Neural cell (in vitro differentiated cells): ENCODE results near the gene TNS3.

ENCODE experiments used
- POLR2AphosphoS5 ChIP-seq: IDR thresholded peaks from 2 replicates; pipeline ENCODE4 v1.6.1; 2012
- RAD21 ChIP-seq: fragments of 450-650 bp; conservative IDR thresholded peaks from 2 replicates; pipeline ENCODE4 v1.6.1; 2014; ENCODE audit warnings: antibody characterized with exemption, mild to moderate bottlenecking, moderate library complexity

DNA sequence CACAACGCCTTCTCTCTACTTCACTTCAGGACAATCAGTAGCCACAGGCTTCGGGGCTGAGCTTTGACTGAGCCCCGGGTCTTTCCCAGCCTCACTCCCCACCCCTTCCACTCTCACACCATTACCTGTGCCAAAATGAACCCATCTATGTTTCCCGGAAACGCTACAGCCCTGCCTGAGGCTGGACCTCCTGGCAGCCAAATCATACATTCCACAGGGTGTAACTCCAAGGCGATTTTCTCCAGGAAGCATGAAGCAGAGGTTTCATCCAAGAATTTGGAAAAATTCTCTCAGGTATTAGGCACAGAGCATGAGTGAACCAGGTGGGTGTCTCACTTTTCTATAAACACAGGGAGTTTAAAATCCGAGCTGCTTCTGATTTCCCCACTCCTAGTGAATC lies 286.3 kb downstream of the TNS3 start:
- no peak for TF ChIP-seq RAD21
- no peak for TF ChIP-seq POLR2AphosphoS5
